ENCODE results near the gene MTG2. TPM values are rescaled to one million over a fixed set of nuclear protein-coding genes. Genes with fewer than 3 reads are reported as not detected.

MTG2 gene
- total RNA-seq, 1 donor from 2014 or later = 33.4 TPM

GRCh38 chr20:62244644-62245108 lies 61.8 kb downstream of the MTG2 start:
- intact Hi-C loops (cut with micrococcal nuclease) = no loop called here

DNA sequence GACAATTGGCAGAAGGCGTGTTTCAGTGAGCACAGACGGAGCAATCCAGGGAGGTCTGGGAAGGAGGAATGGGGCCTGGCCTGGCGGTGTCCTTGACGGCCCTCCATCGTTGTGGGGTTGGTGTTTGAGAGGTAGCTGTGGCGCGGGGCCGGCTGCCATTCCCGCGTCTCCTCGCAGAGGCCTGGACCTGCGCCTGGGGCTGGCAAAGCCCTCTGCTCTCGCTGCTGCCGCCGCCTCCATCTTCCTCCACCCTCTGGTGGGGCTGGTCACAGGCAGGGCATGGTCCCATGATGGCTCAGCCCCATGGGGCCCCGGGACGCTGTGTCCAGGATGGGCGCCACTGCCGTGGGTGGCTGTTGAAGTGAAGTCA lies 63.1 kb downstream of the MTG2 start:
- intact Hi-C loops (cut with micrococcal nuclease) = no loop called here

DNA sequence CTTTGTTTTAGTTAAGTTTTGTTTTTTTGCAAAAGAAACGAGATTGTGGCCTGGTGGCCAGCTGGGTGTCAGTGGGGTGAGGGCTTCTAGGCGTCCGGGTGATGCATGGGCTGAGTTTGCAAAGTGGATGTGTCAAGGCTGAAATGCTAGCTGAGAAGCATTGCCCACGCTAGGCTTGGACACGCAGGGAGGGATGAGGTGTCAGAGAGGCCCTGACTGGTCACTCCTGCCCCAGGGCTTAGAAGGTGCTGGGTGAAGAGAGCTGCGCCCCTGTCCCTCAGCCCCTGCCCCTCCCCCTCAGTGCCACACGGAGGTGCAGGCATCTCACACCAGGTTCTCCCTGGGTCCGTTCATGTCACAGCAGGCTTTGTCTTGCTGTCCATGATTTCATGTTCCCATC lies 63.6 kb downstream of the MTG2 start:
- intact Hi-C loops (cut with micrococcal nuclease) = no loop called here

- intact Hi-C loops (cut with micrococcal nuclease) = no loop called here
Measured at GRCh38 chr20:62246872-62247652, 64.2 kb downstream of the MTG2 start.

GRCh38 chr20:62248890-62249560 lies 66.2 kb downstream of the MTG2 start:
- intact Hi-C loops (cut with micrococcal nuclease) = no loop called here

DNA sequence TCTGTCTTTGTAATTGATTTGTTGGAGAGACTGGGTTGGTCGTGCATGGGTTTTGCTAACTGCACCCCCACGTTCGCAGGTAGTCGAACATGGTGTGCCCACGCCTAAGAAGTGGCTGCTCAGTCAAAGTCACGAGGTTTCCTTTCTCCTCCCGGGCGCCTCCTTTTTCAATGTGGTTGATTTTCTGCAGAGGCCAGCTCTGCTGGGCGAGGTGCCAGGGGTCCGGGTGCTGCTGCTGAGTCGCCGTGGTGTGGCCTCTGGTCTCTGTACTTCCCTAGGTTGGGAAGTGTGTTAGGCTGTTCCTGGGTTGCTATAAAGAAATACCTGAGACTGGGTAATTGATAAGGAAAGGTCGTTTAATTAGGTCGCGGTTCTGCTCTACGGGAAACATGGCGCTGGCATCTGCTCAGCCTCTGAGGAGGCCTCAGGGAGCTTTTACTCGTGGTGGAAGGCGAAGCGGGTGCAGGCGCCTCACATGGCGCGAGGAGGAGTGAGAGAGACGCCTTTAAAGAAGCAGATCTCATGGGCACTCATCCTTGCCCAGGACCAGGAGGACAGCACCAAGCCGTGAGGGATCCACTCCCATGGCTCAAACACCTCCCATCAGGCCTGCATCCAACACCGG lies 69.6 kb downstream of the MTG2 start:
- intact Hi-C loops (cut with micrococcal nuclease) = no loop called here

Other genes with a start within 250 kb of the MTG2 start
- 23.7 and 28.5 TPM in 2 replicates for gene TAF4, start 117.1 kb upstream of the MTG2 start, total RNA-seq
- gene LSM14B, start 60.6 kb upstream of the MTG2 start, total RNA-seq = 38.6 and 39.4 TPM in 2 replicates
- gene PSMA7, start 39.6 kb upstream of the MTG2 start, total RNA-seq = 317 and 321 TPM in 2 replicates
- 20.0 and 22.0 TPM in 2 replicates for gene SS18L1, start 39.3 kb upstream of the MTG2 start, total RNA-seq
- gene HRH3, start 37.2 kb downstream of the MTG2 start, total RNA-seq = not detected in 2 replicates
- gene OSBPL2, start 55.5 kb downstream of the MTG2 start, total RNA-seq = 27.2 TPM in 2 replicates
- gene ADRM1, start 120.0 kb downstream of the MTG2 start, total RNA-seq = 109 and 114 TPM in 2 replicates
- gene LAMA5, start 184.3 kb downstream of the MTG2 start, total RNA-seq = 0.70 and 0.77 TPM in 2 replicates
- gene RPS21, start 204.1 kb downstream of the MTG2 start, total RNA-seq = 1,960 and 1,982 TPM in 2 replicates
- gene CABLES2, start 224.3 kb downstream of the MTG2 start, total RNA-seq = 21.9 and 22.0 TPM in 2 replicates
- gene RBBP8NL, start 244.5 kb downstream of the MTG2 start, total RNA-seq = not detected in 2 replicates